Subcutaneous abdominal adipose tissue (tissue), 5 donors: Measurements from ENCODE around the gene GREB1L.
"Not testable (repeated sequence)": the region's sequence is repeated elsewhere in the genome, so short reads cannot be mapped to it uniquely, and the experiment has no call there.

Source experiments
- H3K27ac ChIP-seq: one replicate; pipeline ENCODE4 v1.7.0; 2013; ENCODE audit warnings: low read depth, mild to moderate bottlenecking, inconsistent platforms, low read length, moderate library complexity
- H3K27me3 ChIP-seq, 5 donors: one replicate each; pipeline ENCODE4 v1.7.0; 2013; ENCODE audit warnings: low read length in 5 of 5, inconsistent platforms in 1 of 5; ENCODE audit not compliant: control insufficient read depth in 5 of 5, insufficient read depth in 4 of 5
- H3K36me3 ChIP-seq, 5 donors: one replicate each; pipeline ENCODE4 v1.7.0; 2013; ENCODE audit warnings: low read length in 5 of 5; ENCODE audit not compliant: control insufficient read depth in 5 of 5, insufficient read depth in 5 of 5
- H3K4me1 ChIP-seq, 5 donors: one replicate each; pipeline ENCODE4 v1.7.0; 2013; ENCODE audit warnings: low read length in 5 of 5, mild to moderate bottlenecking in 3 of 5, moderate library complexity in 1 of 5; ENCODE audit not compliant: control insufficient read depth in 5 of 5, insufficient read depth in 5 of 5
- H3K4me3 ChIP-seq, 5 donors: one replicate each; pipeline ENCODE4 v1.7.0; 2013; ENCODE audit warnings: low read length in 5 of 5, low read depth in 1 of 5
- H3K9ac ChIP-seq, 5 donors: one replicate each; pipeline ENCODE4 v1.7.0; 2013; ENCODE audit warnings: low read length in 5 of 5, mild to moderate bottlenecking in 4 of 5, moderate library complexity in 3 of 5
- H3K9me3 ChIP-seq, 5 donors: one replicate each; pipeline ENCODE4 v1.7.0; 2013; ENCODE audit warnings: low read length in 5 of 5; ENCODE audit not compliant: control insufficient read depth in 5 of 5
- donor health status: healthy.
- donor health status: healthy.
- donor health status: healthy.
- donor health status: healthy.
- donor health status: healthy.

Gene GREB1L

DNA sequence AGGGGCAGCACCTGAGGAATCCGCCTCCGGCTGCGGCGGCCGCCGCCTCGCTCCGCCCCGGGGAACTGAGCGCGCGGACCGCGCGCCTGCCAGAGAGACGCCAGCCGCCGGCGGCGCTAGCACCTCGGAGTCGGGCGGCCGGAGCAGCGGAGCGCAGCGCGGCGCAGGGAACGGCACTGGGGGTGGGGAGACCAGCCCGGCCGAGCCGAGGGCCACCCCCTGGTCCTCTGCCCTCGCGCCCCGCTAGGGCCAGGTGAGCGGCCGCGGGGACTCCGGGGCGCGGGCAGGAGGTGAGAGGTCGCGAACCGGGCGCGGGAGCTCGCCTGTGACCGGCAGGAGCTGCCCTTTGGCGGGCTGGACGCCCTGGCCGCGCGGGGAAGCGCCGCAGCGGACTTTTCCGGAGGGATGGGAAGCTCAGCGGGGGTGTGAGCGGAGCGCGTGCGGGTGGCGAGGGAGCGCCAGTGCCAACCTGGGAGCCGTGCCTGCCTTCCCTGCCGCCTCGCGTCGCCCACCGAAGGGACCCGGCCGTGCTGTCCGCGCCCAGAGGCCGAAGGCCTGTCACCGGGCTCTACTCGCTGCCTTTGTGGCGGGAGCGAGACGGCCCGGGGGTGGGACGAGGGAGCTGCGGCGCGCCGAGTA lies at the start of gene GREB1L:
Gene GREB1L, plus strand, starts transcription at position 92 of the 639 bp plus-strand sequence. CDS start 141,287 bp downstream, outside the sequence.
- Histone ChIP-seq H3K27ac (peak within 1 kb of the TSS; percentile 23), H3K9ac (peak within 1 kb of the TSS in 2 of 5 donors; percentile 40 to 64), H3K9me3 (no peaks in the 10 kb centered on the region), H3K36me3 (no peaks in the 10 kb centered on the region), H3K4me1 (peaks cover 0 to 24% (median 21%) of the 10 kb centered on the region in 5 donors), H3K27me3 (peaks cover 0 to 11% (median 6%) of the 10 kb centered on the region in 5 donors), H3K4me3 (peak within 1 kb of the TSS; percentile 66 to 88 (median 77))

DNA sequence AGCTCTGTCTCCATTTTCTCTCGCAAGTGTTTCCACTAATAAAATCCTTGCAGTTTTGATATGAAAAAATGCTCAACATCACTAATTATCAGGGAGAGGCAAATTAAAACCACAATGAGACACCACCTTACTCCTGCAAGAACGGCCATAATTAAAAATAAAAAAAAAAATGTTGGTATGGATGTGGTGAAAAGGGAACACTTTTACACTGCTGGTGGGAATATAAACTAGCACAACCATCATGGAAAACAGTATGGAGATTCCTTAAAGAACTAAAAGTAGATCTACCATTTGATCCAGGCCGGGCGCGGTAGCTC lies 49.8 kb upstream of the GREB1L start:
- H3K4me1 ChIP-seq: no peaks in the 10 kb centered on the region
- no peaks in the 10 kb centered on the region for H3K9me3 ChIP-seq
- H3K4me3 ChIP-seq: no peak overlapping the region
- no peak overlapping the region for H3K27ac ChIP-seq
- H3K36me3 ChIP-seq: no peaks in the 10 kb centered on the region
- no peak overlapping the region for H3K9ac ChIP-seq
- peaks cover 0 to 4% (median 0%) of the 10 kb centered on the region in 5 donors for H3K27me3 ChIP-seq

DNA sequence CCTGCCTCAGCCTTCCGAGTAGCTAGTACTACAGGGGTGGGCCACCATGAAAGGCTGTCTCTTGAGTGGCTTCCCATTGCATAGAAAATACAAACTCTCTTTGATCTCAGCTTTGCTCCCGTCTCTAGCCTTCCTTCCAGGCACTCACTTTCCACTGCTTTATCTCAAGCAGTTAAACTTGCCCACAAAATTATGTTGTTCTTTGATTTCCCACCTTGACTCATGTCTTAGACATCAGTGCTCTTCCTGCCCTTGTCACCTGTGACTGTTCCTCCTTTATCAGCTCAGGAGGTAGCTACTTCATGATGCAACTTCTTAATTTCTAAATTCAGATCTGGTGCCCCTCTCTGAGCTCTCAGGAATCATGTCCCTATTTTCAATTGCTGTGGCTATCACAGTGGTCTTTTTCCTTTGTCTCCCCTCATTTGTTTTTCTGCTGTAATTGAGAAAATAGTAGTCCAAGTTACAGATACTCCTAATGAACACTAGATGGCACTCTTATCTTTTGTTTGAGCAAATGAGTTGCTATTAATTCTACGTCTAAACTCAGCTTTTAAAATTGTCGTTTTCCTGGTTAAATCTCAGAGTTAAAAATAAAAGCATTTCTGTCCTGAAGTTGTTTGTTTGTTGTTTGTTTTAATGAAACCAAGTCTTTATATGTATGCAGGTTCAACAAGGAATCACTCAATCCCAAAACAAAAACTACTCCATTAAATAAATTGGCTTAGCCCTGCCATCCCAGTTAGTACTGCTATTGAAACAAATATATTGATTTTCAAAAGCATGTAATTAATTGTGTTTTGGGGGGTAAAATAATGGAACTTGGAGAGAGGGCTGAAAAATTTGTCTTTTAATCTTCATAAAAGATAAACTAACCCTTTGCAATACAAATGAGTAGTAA lies 46.9 kb upstream of the GREB1L start:
- no peaks in the 10 kb centered on the region for H3K36me3 ChIP-seq
- H3K27me3 ChIP-seq: peaks cover 0 to 4% (median 0%) of the 10 kb centered on the region in 5 donors
- no peak overlapping the region for H3K27ac ChIP-seq
- no peaks in the 10 kb centered on the region for H3K9me3 ChIP-seq
- no peak overlapping the region for H3K9ac ChIP-seq
- H3K4me1 ChIP-seq: no peaks in the 10 kb centered on the region
- H3K4me3 ChIP-seq: no peak overlapping the region

DNA sequence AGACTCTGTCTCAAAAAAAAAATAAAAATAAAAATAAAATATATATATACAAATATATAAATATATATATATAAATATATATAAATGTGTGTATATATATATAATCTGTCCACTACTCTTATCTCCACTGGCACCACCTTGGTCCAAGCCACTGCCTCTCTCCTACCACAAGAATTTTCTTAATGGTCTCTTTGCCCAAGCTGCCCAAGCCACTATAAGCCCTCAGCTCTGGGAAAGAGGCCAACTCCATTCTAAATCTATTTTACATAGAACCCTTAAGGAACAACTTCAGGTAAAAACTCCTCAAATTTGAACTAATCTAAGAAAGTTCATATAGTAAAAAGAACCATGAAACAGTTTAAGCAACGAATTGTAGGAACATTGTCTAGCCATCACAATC lies 45.6 kb upstream of the GREB1L start:
- Histone ChIP-seq H3K4me1 (no peaks in the 10 kb centered on the region), H3K4me3 (no peak overlapping the region), H3K27me3 (peaks cover 0 to 3% (median 0%) of the 10 kb centered on the region in 5 donors), H3K9ac (no peak overlapping the region), H3K36me3 (no peaks in the 10 kb centered on the region), H3K9me3 (no peaks in the 10 kb centered on the region), H3K27ac (no peak overlapping the region)

- H3K9ac ChIP-seq: no peak overlapping the region
- no peaks in the 10 kb centered on the region for H3K4me1 ChIP-seq
- H3K27ac ChIP-seq: no peak overlapping the region
- no peaks in the 10 kb centered on the region for H3K9me3 ChIP-seq
- no peaks in the 10 kb centered on the region for H3K36me3 ChIP-seq
- H3K4me3 ChIP-seq: no peak overlapping the region
- H3K27me3 ChIP-seq: peaks cover 0 to 2% (median 0%) of the 10 kb centered on the region in 5 donors
Observed at GRCh38 chr18:21203126-21203525, 38.9 kb upstream of the GREB1L start.

DNA sequence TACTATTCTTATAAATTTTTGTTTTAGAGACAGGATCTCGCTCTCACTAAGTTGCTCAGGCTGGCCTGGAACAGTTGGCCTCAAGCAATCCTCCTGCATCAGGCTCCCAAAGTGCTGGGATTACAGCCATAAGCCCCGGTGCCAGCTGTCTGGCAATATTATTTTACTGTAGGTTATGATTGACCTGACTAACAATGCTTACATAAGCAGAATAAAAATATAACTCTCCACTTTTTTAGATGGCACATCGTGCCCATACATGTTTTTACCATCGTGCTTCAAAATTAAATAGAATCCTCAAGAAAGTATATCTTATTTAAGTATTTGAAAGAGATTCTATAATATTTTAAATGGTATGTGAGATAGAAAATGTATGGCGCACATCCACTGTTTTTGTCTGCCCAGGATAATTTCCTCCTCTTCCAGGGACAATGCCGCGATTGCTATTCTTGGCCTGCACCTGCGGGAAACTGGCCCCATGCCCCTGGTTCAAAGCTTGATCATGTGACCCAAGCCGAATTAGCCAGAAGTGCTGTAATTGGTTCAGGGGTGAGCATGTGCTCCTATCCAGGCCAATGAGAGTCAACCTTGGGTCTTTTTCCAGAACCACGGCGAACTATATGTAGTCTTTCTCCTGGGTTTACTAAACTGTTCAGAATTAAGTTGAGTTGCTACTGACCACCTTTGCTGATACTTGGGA lies 38.3 kb upstream of the GREB1L start:
- H3K9ac ChIP-seq: no peak overlapping the region
- peaks cover 0 to 2% (median 0%) of the 10 kb centered on the region in 5 donors for H3K27me3 ChIP-seq
- no peak overlapping the region for H3K4me3 ChIP-seq
- H3K9me3 ChIP-seq: no peaks in the 10 kb centered on the region
- H3K27ac ChIP-seq: no peak overlapping the region
- H3K36me3 ChIP-seq: no peaks in the 10 kb centered on the region
- H3K4me1 ChIP-seq: no peaks in the 10 kb centered on the region

DNA sequence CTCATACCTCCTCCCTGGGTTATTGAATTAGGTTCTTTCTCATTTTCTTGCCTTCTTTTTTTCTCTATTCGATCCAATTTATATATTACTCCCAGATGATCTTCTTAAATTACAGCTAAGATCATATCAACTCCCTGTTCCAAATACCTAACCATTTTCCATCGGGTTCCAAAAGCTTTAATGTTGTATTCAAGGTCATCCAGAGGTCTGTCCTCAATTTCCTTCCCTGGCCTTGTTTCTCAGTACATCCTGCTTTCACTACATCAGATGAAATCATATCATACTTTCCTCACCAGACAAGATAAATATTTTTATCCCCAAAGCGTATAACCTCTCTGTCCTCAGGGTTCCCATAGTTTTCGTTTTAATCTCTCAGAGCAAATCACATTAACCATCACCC lies 36.3 kb upstream of the GREB1L start:
- H3K27ac ChIP-seq: no peak overlapping the region
- H3K9me3 ChIP-seq: no peaks in the 10 kb centered on the region
- no peak overlapping the region for H3K9ac ChIP-seq
- H3K36me3 ChIP-seq: no peaks in the 10 kb centered on the region
- no peak overlapping the region for H3K4me3 ChIP-seq
- no peaks in the 10 kb centered on the region for H3K4me1 ChIP-seq
- H3K27me3 ChIP-seq: peaks cover 0 to 2% (median 0%) of the 10 kb centered on the region in 5 donors

GRCh38 chr18:21210278-21210677 lies 31.8 kb upstream of the GREB1L start:
- no peaks in the 10 kb centered on the region for H3K4me1 ChIP-seq

GRCh38 chr18:21210784-21211183 lies 31.2 kb upstream of the GREB1L start:
- no peaks in the 10 kb centered on the region for H3K9me3 ChIP-seq
- no peak overlapping the region for H3K9ac ChIP-seq
- no peaks in the 10 kb centered on the region for H3K27me3 ChIP-seq
- no peaks in the 10 kb centered on the region for H3K36me3 ChIP-seq
- no peaks in the 10 kb centered on the region for H3K4me1 ChIP-seq
- no peak overlapping the region for H3K27ac ChIP-seq
- H3K4me3 ChIP-seq: no peak overlapping the region

More at GRCh38 chr18:21210278-21210677, 31.8 kb upstream of the GREB1L start:
- Histone ChIP-seq H3K9ac (no peak overlapping the region), H3K27me3 (no peaks in the 10 kb centered on the region), H3K36me3 (no peaks in the 10 kb centered on the region), H3K27ac (no peak overlapping the region), H3K9me3 (no peaks in the 10 kb centered on the region), H3K4me3 (no peak overlapping the region)

DNA sequence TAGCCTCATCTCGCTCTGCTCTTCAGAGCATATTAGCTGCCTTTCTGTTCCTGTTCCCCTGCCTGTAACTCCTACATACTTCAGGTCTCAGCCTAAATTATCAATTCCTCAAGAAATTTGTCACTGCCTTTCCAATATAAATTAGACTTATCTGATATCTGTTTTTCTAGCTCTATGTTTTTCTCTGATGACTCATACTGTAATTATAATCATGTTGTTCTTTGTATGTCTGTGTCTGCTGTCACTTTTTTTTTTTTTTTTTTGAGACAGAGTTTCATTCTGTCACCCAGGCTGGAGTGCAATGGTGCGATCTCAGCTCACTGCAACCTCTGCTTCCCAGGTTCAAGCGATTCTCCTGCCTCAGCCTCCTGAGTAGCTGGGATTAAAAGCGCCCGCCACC lies 27.6 kb upstream of the GREB1L start:
- H3K27me3 ChIP-seq, H3K36me3 ChIP-seq, H3K27ac ChIP-seq, H3K9me3 ChIP-seq, H3K4me3 ChIP-seq, H3K4me1 ChIP-seq, H3K9ac ChIP-seq: not testable (repeated sequence)
